BLaER1 (cell line): ENCODE measurements around the gene ZBTB21.

Experiments
- H3K27ac ChIP-seq: shearing (Covaris generic); formaldehyde crosslinking; 2 replicates; pipeline ENCODE4 v1.8.1; 2022
- H3K27me3 ChIP-seq: shearing (Covaris generic); formaldehyde crosslinking; 2 replicates; pipeline ENCODE4 v1.8.1; 2022
- H3K36me3 ChIP-seq: shearing (Covaris generic); formaldehyde crosslinking; 2 replicates; pipeline ENCODE4 v1.8.1; 2022
- H3K4me1 ChIP-seq: shearing (Covaris generic); formaldehyde crosslinking; 2 replicates; pipeline ENCODE4 v1.8.1; 2022
- H3K4me2 ChIP-seq: shearing (Covaris generic); formaldehyde crosslinking; 2 replicates; pipeline ENCODE4 v1.8.1; 2022
- H3K4me3 ChIP-seq: shearing (Covaris generic); formaldehyde crosslinking; 2 replicates; pipeline ENCODE4 v1.8.1; 2022
- H3K9ac ChIP-seq: shearing (Covaris generic); formaldehyde crosslinking; 2 replicates; pipeline ENCODE4 v1.8.1; 2022
- H3K9me3 ChIP-seq: shearing (Covaris generic); formaldehyde crosslinking; 2 replicates; pipeline ENCODE4 v1.8.1; 2022
- H4K20me1 ChIP-seq: shearing (Covaris generic); formaldehyde crosslinking; 2 replicates; pipeline ENCODE4 v1.8.1; 2022
- Cebpa-rat ChIP-seq: shearing (Covaris generic); IDR thresholded peaks from 2 replicates; pipeline ENCODE4 v1.8.1; 2022

ZBTB21 gene

DNA sequence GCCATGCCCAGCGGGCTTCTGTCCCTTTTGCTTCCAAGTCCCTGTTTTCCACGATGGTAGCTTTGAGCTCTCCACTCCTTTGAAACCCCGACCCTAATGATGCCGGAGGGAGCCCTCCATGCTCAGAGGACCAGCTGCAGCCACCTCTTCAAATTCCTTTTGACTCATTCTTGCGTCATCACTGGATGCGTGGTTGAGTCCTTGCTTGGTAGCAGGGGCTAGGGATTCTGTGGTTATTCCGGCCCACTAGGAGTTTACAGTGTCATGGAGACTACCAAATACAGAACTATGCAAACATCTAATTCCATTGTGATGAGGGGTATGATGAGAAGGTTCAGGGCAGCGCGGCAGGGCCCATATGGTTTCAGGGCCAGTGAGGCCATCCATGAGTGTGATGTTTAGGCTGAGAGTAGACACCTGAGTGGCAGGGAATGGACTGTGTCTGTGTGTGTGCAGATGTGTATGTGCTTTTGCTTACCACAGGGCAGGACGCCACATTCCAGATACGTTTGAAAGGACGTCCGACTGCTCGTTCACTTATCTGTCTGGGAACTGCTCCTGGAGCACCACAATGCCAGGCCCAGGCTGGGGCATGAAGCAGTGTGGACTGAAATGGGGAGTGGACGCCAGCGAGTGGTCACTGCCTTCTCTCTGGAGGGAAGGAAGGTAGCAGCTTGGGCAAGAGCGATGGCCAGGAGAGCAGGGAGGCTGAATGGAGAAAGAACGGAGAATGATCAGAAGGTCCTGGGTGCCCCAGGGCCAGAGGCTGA is 30.4 kb upstream of the ZBTB21 start:
- no peaks in the 10 kb centered on the region for H3K9me3 ChIP-seq
- no peaks in the 10 kb centered on the region for H4K20me1 ChIP-seq
- no peak overlapping the region for H3K9ac ChIP-seq
- H3K27me3 ChIP-seq = no peaks in the 10 kb centered on the region
- H3K36me3 ChIP-seq = no peaks in the 10 kb centered on the region
- H3K4me2 ChIP-seq = peak overlapping the region; percentile 80
- H3K27ac ChIP-seq = no peak overlapping the region
- H3K4me3 ChIP-seq = no peak overlapping the region
- H3K4me1 ChIP-seq = peaks cover 25% of the 10 kb centered on the region
- no peak for TF ChIP-seq Cebpa-rat

DNA sequence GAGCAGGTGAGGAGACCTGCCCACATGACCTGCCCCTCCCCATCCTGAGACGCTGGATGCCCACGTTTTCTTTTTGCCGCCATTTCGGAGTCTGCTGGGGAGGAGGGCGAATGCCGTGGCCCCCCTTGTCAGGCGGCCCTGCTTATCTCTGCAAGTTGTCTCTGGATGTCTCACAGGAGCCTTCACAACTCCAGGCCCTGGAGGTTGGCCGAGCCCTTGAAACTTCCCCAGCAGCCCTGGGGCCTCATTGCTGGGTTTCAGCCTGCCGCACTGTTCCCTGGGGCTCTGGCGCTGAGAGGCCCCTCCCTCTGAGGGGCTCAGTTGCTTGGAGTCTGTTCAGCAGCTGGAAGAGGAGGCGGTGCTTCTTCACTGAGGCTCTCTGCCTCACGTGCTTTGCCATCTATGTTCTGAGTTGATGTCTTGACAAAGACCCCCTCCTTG is 29.8 kb upstream of the ZBTB21 start:
- H3K4me2 ChIP-seq = peak overlapping the region; percentile 80
- peaks cover 25% of the 10 kb centered on the region for H3K4me1 ChIP-seq
- H3K27me3 ChIP-seq = no peaks in the 10 kb centered on the region
- TF ChIP-seq Cebpa-rat = no peak
- H4K20me1 ChIP-seq = no peaks in the 10 kb centered on the region
- H3K9me3 ChIP-seq = no peaks in the 10 kb centered on the region
- H3K27ac ChIP-seq = no peak overlapping the region
- no peak overlapping the region for H3K9ac ChIP-seq
- H3K36me3 ChIP-seq = no peaks in the 10 kb centered on the region
- H3K4me3 ChIP-seq = no peak overlapping the region

DNA sequence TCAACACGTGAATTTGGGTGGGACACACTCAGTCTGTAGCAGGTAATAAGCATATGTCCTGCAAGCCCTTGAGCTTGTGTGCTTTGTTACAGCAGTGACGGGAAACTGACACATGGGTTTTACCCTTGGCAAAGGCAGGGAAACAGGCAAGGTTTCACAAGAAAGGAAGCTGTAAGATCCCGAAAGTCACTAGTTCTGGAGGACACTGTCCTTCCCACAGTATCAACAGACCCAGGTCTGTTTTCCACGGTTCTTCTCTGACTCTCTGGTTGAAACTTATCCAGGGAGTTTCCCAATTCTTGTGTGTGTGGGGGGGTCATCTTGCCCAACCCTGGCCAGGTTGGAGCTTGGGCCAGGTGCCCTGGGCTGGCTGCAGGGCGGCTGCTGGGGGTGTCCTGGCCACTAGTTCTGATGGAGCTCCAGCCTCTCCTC is 29.3 kb upstream of the ZBTB21 start:
- Histone ChIP-seq H3K4me2 (peak overlapping the region; percentile 80), H3K36me3 (no peaks in the 10 kb centered on the region), H3K4me3 (no peak overlapping the region), H3K27me3 (no peaks in the 10 kb centered on the region), H4K20me1 (no peaks in the 10 kb centered on the region), H3K27ac (no peak overlapping the region), H3K9me3 (no peaks in the 10 kb centered on the region), H3K9ac (no peak overlapping the region), H3K4me1 (peaks cover 27% of the 10 kb centered on the region)
- TF ChIP-seq Cebpa-rat = no peak

DNA sequence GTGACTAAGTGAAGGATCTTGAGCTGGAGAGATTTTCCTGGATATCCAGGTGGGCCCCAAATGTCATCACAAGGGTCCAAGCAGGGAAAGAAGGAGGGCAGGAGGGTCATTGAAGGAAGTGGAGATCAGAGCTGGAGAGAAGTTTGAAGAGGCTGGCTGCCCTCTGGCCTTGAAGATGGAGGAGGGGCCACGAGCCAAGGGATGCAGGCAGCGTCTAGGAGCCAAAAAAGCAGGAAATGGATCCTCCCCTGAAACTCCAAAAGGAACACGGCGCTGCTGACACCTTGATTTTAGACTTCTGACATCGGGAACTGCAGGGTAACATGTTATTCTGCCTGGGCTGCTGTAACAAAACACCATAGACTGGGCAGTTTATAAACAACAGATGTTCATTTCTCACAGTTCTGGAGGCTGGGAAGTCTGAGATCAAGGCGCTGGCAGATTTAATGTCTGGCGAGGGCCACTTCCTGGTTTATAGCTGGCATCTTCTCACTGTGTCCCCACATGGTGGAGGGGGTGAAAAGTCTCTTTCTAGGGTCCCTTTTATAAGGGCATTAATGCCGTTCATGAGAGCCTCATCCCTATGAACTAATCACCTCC is 28.8 kb upstream of the ZBTB21 start:
- Histone ChIP-seq H3K27me3 (no peaks in the 10 kb centered on the region), H3K36me3 (no peaks in the 10 kb centered on the region), H4K20me1 (no peaks in the 10 kb centered on the region), H3K4me1 (peaks cover 32% of the 10 kb centered on the region), H3K27ac (no peak overlapping the region; the same call in 1 of the 2 replicates), H3K9ac (no peak overlapping the region), H3K9me3 (no peaks in the 10 kb centered on the region), H3K4me2 (peak overlapping the region; percentile 80; the same call in 1 of the 2 replicates), H3K4me3 (no peak overlapping the region)
- TF ChIP-seq Cebpa-rat = no peak

DNA sequence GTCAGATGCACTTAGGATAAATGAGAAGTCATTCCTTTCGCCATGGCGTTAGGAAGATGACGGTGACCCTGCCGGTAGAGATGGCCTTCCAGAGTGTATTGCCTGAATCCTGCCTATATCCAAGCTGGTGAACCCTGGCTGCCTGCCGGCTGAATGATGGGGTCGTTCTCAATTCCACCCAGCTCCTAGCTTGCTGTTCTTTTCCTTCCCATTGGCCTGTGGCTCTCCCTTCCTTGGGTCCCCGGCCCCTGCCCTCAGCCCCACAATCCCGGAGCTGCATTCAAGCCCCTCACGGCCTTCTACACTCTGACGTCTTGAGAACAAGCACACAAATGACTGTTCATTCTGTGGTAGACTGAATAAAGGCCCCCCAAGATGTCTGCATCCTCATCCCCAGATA is 28.2 kb upstream of the ZBTB21 start:
- Histone ChIP-seq H3K27me3 (no peaks in the 10 kb centered on the region), H3K4me2 (peak overlapping the region; percentile 80; the same call in 1 of the 2 replicates), H3K4me1 (peaks cover 32% of the 10 kb centered on the region), H3K4me3 (no peak overlapping the region), H3K9me3 (no peaks in the 10 kb centered on the region), H4K20me1 (no peaks in the 10 kb centered on the region), H3K27ac (no peak overlapping the region; the same call in 1 of the 2 replicates), H3K36me3 (no peaks in the 10 kb centered on the region), H3K9ac (no peak overlapping the region)
- no peak for TF ChIP-seq Cebpa-rat

DNA sequence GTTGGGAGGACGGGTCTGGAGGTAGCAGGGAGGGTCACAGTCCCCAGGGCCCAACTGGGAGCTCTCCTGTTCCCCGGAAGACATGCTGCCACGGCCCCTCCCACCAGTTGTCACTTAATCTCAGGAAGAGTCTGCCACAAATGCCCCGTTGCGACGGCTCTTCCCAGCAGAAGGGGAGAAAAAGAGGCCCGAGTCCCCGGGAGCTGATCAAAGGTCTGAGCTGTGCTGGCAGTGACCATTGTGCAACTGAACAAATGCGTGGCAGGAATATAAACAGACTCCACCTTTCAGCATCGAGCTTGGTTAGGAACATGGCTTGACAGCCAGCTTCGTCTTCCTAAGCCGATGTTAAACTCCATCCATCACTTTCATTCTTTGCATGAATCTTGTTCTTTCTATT is 27.8 kb upstream of the ZBTB21 start:
- Histone ChIP-seq H3K9ac (no peak overlapping the region), H3K4me2 (no peak overlapping the region), H3K27ac (no peak overlapping the region), H4K20me1 (no peaks in the 10 kb centered on the region), H3K9me3 (no peaks in the 10 kb centered on the region), H3K4me3 (no peak overlapping the region), H3K36me3 (no peaks in the 10 kb centered on the region), H3K4me1 (peaks cover 32% of the 10 kb centered on the region), H3K27me3 (no peaks in the 10 kb centered on the region)
- TF ChIP-seq Cebpa-rat = no peak

DNA sequence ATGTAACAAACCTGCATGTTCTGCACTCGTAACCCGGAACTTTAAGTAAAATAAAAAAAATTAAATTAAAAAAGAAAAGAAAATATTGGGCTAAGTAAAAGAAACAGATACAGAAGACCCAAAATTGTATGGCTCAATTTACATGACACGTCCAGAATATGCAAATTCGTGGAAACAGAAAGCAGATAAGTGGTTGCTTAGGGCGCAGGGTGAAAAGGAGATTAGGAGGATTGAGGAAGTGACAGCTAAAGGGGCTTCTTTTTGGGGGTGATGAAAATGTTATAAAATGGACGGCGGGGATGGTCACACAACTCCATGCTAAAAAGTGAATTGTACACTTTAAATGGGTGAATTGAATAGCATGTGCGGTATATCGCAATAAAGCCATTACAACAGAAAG is 27.4 kb upstream of the ZBTB21 start:
- Histone ChIP-seq H3K4me3 (no peak overlapping the region), H4K20me1 (no peaks in the 10 kb centered on the region), H3K4me1 (peaks cover 32% of the 10 kb centered on the region), H3K27me3 (no peaks in the 10 kb centered on the region), H3K9me3 (no peaks in the 10 kb centered on the region), H3K4me2 (no peak overlapping the region), H3K9ac (no peak overlapping the region), H3K36me3 (no peaks in the 10 kb centered on the region), H3K27ac (no peak overlapping the region)
- TF ChIP-seq Cebpa-rat = no peak

DNA sequence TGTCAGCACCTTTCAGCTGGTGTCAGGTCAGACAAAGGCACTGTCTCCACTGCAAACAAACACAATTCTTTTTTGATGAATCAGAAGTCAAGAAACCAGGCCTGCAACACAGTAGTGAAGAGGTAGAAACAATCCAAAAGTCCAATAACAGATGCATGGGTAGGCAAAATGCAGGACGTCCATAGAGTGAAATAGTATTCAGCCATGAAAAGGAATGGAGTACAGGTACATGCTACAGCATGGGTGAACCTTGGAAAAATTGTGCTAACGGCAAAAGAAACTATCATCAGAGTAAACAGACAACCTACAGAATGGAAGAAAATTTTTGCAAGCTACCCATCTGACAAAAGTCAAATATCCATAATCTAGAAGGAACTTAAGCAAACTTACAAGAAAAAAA is 26.2 kb upstream of the ZBTB21 start:
- H3K27ac ChIP-seq = no peak overlapping the region
- H3K4me1 ChIP-seq = peaks cover 35% of the 10 kb centered on the region
- no peaks in the 10 kb centered on the region for H4K20me1 ChIP-seq
- no peaks in the 10 kb centered on the region for H3K36me3 ChIP-seq
- H3K4me3 ChIP-seq = no peak overlapping the region
- no peak for TF ChIP-seq Cebpa-rat
- H3K9ac ChIP-seq = no peak overlapping the region
- H3K27me3 ChIP-seq = no peaks in the 10 kb centered on the region
- no peak overlapping the region for H3K4me2 ChIP-seq
- no peaks in the 10 kb centered on the region for H3K9me3 ChIP-seq

DNA sequence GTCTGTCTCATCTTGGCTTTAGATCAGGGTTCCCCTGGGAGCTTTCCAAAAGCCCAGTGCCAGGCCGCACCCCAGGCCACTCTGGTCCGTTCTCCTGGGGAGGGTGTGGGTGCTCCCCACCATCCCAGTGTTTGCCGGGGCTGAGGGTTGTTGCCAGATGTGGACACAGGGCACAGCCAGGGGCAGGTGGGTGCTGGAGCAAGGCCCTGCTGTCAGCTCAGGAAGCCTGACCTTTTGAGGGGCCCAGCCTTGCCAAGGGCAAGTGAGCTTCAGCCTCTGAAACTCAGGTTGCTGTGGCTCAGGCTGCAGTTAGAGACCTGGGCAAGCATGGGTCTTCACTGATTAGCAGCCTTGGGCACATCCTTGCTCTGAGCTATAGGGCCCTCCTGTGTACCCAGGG is 22.8 kb upstream of the ZBTB21 start:
- TF ChIP-seq Cebpa-rat = no peak
- H3K27ac ChIP-seq = no peak overlapping the region
- H3K4me2 ChIP-seq = no peak overlapping the region
- peaks cover 15% of the 10 kb centered on the region for H3K4me1 ChIP-seq
- no peak overlapping the region for H3K4me3 ChIP-seq
- H3K9ac ChIP-seq = no peak overlapping the region
- no peaks in the 10 kb centered on the region for H3K9me3 ChIP-seq
- H3K36me3 ChIP-seq = no peaks in the 10 kb centered on the region
- H3K27me3 ChIP-seq = no peaks in the 10 kb centered on the region
- H4K20me1 ChIP-seq = no peaks in the 10 kb centered on the region

DNA sequence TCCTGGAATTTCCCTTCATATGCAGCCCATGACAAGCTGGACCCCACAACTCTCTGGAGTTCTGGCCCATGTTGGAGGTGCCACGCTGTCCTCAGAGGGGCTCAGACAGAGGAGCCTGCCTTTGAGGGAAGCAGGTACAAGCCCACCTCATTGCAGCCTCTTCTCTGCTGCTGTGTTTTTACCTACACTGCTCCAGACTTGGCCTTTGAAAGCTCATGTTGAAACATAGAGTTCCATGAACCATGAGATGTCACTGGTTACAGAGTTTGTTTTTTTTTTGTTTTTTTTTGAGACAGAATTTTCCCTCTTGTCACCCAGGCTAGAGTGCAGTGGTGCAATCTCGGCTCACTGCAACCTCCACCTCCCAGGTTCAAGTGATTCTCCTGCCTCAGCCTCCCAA is 22.1 kb upstream of the ZBTB21 start:
- Histone ChIP-seq H3K27me3 (no peaks in the 10 kb centered on the region), H3K9me3 (no peaks in the 10 kb centered on the region), H4K20me1 (no peaks in the 10 kb centered on the region), H3K4me3 (no peak overlapping the region), H3K36me3 (no peaks in the 10 kb centered on the region), H3K4me1 (peaks cover 15% of the 10 kb centered on the region), H3K4me2 (peak overlapping the region; percentile 31), H3K27ac (no peak overlapping the region), H3K9ac (no peak overlapping the region)
- no peak for TF ChIP-seq Cebpa-rat
